GM12892 (cell line): ENCODE data around the gene FBXW4.

Experiments used
- POLR2A ChIP-seq: IDR thresholded peaks from 2 replicates; pipeline ENCODE4 v1.6.1; 2011; ENCODE audit warnings: low read depth, low read length, control low read depth
- POLR2AphosphoS5 ChIP-seq: IDR thresholded peaks from 2 replicates; pipeline ENCODE4 v1.6.1; 2011; ENCODE audit warnings: low read depth, low read length, control low read depth

GRCh38 chr10:101576211-101576863, 118.6 kb downstream of the FBXW4 start:
- TF ChIP-seq POLR2AphosphoS5 = no peak
- no peak for TF ChIP-seq POLR2A
